K562 (cell line): Measurements from ENCODE around the gene SCRN2.

ENCODE experiments used
- EZH2 ChIP-seq: IDR thresholded peaks from 2 replicates; pipeline ENCODE4 v1.6.1; 2012; ENCODE audit warnings: low read depth, mild to moderate bottlenecking, inconsistent platforms, low read length, borderline replicate concordance
- HDGF ChIP-seq: fragments of 450-650 bp; IDR thresholded peaks from 2 replicates; pipeline ENCODE4 v1.6.1; 2016
- PBX2 ChIP-seq, 2 experiments: IDR thresholded peaks in 1 of 2; conservative IDR thresholded peaks in 1 of 2; 2 replicates each; pipeline ENCODE4 v1.6.1; 2016; ENCODE audit warnings: low read depth in 2 of 2, mild to moderate bottlenecking in 1 of 2, missing compliant biosample characterization in 1 of 2, missing genetic modification characterization in 1 of 2, moderate library complexity in 1 of 2
- POLR2AphosphoS5 ChIP-seq: IDR thresholded peaks from 2 replicates; pipeline ENCODE4 v1.6.1; 2011; ENCODE audit warnings: mild to moderate bottlenecking, low read depth, low read length, moderate library complexity; ENCODE audit not compliant: control insufficient read depth, insufficient read depth
- PTRF ChIP-seq: fragments of 450-650 bp; IDR thresholded peaks from 2 replicates; pipeline ENCODE4 v1.6.1; 2016; ENCODE audit warnings: mild to moderate bottlenecking, missing genetic modification characterization, missing compliant biosample characterization
- RCOR1 ChIP-seq, 2 experiments: IDR thresholded peaks; 2 replicates each; pipeline ENCODE4 v1.6.1; 2012; ENCODE audit warnings: low read depth in 2 of 2, low read length in 2 of 2, borderline replicate concordance in 1 of 2, improper control_type of control experiment in 1 of 2
- TAF1 ChIP-seq: IDR thresholded peaks from 2 replicates; pipeline ENCODE4 v1.6.1; 2011; ENCODE audit warnings: mild to moderate bottlenecking, low read length, moderate library complexity; ENCODE audit not compliant: insufficient read depth, control insufficient read depth, severe bottlenecking; ENCODE audit errors: extremely low read depth
- TGIF2 ChIP-seq: sonication (generic); formaldehyde crosslinking; IDR thresholded peaks from 2 replicates; pipeline ENCODE4 v1.8.1; 2022; ENCODE audit warnings: mild to moderate bottlenecking, missing genetic modification reagents, moderate library complexity
- ZNF143 ChIP-seq: sonication (generic); formaldehyde crosslinking; IDR thresholded peaks from 2 replicates; pipeline ENCODE4 v1.9.0; 2022; ENCODE audit warnings: mild to moderate bottlenecking, missing genetic modification reagents
- TF ChIP-seq, protein P1 (sequence below), 3 experiments: IDR thresholded peaks in 2 of 3; conservative IDR thresholded peaks in 1 of 3; 2 replicates each; pipeline ENCODE4 v1.5.1; 2011 to 2012; ENCODE audit warnings: low read length in 3 of 3, mild to moderate bottlenecking in 3 of 3, control low read depth in 2 of 3, improper control_type of control experiment in 1 of 3, inconsistent platforms in 1 of 3, low read depth in 1 of 3, mixed read lengths in 1 of 3, moderate library complexity in 1 of 3; ENCODE audit not compliant: insufficient read depth in 2 of 3

DNA sequence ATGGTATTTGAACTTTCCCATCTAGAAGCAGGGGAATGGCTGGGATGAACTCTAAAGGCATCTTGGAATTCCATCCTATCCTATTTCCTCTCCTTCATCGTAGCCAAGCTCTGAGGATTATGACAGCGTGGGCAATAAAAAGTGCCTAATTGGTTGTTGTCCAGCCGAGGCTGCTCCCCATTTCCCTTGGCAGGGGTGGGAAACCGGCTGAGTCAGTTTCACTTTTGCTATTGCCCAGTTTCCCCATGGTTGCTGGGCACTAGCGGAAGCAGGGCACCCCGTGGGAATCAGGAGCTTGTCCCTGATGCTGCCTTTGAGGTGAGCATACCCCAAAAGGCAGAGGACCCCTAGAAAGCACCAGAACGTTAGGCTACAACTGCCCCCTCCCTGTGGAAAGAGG lies 41.2 kb upstream of the SCRN2 start:
- TF ChIP-seq RCOR1 (IDR thresholded peaks at IDR 0.05; ENCODE audit: borderline replicate concordance in 1 of 2, low read depth in 2 of 2, low read length in 2 of 2) (no peak), HDGF (no peak), PTRF (no peak), EZH2 (no peak), TGIF2 (CRISPR knock-in tag) (no peak), POLR2AphosphoS5 (no peak), TAF1 (no peak), ZNF143 (CRISPR knock-in tag) (no peak), PBX2 (CRISPR knock-in tag; IDR thresholded peaks at IDR 0.05; ENCODE audit: low read depth) (no peak), PBX2 (tag; conservative IDR thresholded peaks at IDR 0.05; ENCODE audit: low read depth) (no peak)
- TF ChIP-seq, protein P1, sequence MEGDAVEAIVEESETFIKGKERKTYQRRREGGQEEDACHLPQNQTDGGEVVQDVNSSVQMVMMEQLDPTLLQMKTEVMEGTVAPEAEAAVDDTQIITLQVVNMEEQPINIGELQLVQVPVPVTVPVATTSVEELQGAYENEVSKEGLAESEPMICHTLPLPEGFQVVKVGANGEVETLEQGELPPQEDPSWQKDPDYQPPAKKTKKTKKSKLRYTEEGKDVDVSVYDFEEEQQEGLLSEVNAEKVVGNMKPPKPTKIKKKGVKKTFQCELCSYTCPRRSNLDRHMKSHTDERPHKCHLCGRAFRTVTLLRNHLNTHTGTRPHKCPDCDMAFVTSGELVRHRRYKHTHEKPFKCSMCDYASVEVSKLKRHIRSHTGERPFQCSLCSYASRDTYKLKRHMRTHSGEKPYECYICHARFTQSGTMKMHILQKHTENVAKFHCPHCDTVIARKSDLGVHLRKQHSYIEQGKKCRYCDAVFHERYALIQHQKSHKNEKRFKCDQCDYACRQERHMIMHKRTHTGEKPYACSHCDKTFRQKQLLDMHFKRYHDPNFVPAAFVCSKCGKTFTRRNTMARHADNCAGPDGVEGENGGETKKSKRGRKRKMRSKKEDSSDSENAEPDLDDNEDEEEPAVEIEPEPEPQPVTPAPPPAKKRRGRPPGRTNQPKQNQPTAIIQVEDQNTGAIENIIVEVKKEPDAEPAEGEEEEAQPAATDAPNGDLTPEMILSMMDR (IDR thresholded peaks at IDR 0.05 in 2 of 3, conservative IDR thresholded peaks at IDR 0.05 in 1 of 3; ENCODE audit: insufficient read depth in 2 of 3, low read depth in 1 of 3, low read length in 3 of 3), result no peak
